WERI-Rb-1 (cell line): ENCODE measurements around the gene NMRK2.
A peak's percentile ranks its signal among the peaks of the same experiment; 100 is the strongest.

Source experiments
- DNase-seq: peaks from one replicate; pipeline ENCODE4 v3.0.0-alpha.2; 2020
- H3K27ac ChIP-seq: fragments of 250-450 bp; sonication (Bioruptor Pico); 2 replicates; pipeline ENCODE4 v1.5.1; 2020; ENCODE audit warnings: mild to moderate bottlenecking, moderate library complexity
- H3K27me3 ChIP-seq: fragments of 250-450 bp; sonication (Bioruptor Pico); 2 replicates; pipeline ENCODE4 v1.5.1; 2021; ENCODE audit warnings: mild to moderate bottlenecking, low read depth, moderate library complexity; ENCODE audit not compliant: insufficient read depth, severe bottlenecking
- H3K36me3 ChIP-seq: fragments of 250-450 bp; sonication (Bioruptor Pico); 2 replicates; pipeline ENCODE4 v1.5.1; 2020; ENCODE audit warnings: mild to moderate bottlenecking, moderate library complexity
- H3K4me3 ChIP-seq: 2 replicates; pipeline ENCODE4 v1.5.1; 2011; ENCODE audit warnings: low read depth, mild to moderate bottlenecking, control low read depth, low read length
- H3K9me3 ChIP-seq: fragments of 250-450 bp; sonication (Bioruptor Pico); 2 replicates; pipeline ENCODE4 v1.5.1; 2021; ENCODE audit warnings: mild to moderate bottlenecking, moderate library complexity; ENCODE audit not compliant: severe bottlenecking
- CTCF ChIP-seq: IDR thresholded peaks from 2 replicates; pipeline ENCODE4 v1.5.1; 2011; ENCODE audit warnings: low read depth, mild to moderate bottlenecking, control low read depth, inconsistent platforms, low read length

The NMRK2 gene

GRCh38 chr19:3908266-3909054 is 24.4 kb upstream of the NMRK2 start:
- H3K9me3 ChIP-seq = peaks cover 16% of the 10 kb centered on the region
- H3K36me3 ChIP-seq = peaks cover 78% of the 10 kb centered on the region
- H3K27me3 ChIP-seq = no peaks in the 10 kb centered on the region
- no peak overlapping the region for H3K4me3 ChIP-seq
- no peak for DNase-seq
- no peak for TF ChIP-seq CTCF
- no peak overlapping the region for H3K27ac ChIP-seq

- Histone ChIP-seq H3K27ac (no peak overlapping the region), H3K36me3 (peaks cover 71% of the 10 kb centered on the region), H3K9me3 (peaks cover 16% of the 10 kb centered on the region), H3K4me3 (no peak overlapping the region), H3K27me3 (no peaks in the 10 kb centered on the region)
- no peak for DNase-seq
- no peak for TF ChIP-seq CTCF
Measured at GRCh38 chr19:3910105-3910504, 22.8 kb upstream of the NMRK2 start.

GRCh38 chr19:3914199-3914598 is 18.7 kb upstream of the NMRK2 start:
- Histone ChIP-seq H3K27me3 (no peaks in the 10 kb centered on the region), H3K27ac (no peak overlapping the region), H3K9me3 (peaks cover 16% of the 10 kb centered on the region), H3K4me3 (no peak overlapping the region), H3K36me3 (peaks cover 74% of the 10 kb centered on the region)
- peak; percentile 19 for DNase-seq
- no peak for TF ChIP-seq CTCF

- Histone ChIP-seq H3K4me3 (no peak overlapping the region), H3K36me3 (peaks cover 73% of the 10 kb centered on the region), H3K27ac (no peak overlapping the region), H3K27me3 (no peaks in the 10 kb centered on the region), H3K9me3 (peaks cover 3% of the 10 kb centered on the region)
- no peak for DNase-seq
- no peak for TF ChIP-seq CTCF
Measured at GRCh38 chr19:3916033-3916432, 16.8 kb upstream of the NMRK2 start.

GRCh38 chr19:3919793-3920192 is 13.1 kb upstream of the NMRK2 start:
- H3K36me3 ChIP-seq = peaks cover 80% of the 10 kb centered on the region
- no peak for TF ChIP-seq CTCF
- no peak for DNase-seq
- no peak overlapping the region for H3K27ac ChIP-seq
- peaks cover 5% of the 10 kb centered on the region for H3K9me3 ChIP-seq
- H3K4me3 ChIP-seq = no peak overlapping the region
- no peaks in the 10 kb centered on the region for H3K27me3 ChIP-seq
